ENCODE measurements around the gene TEX28. TPM values are rescaled to one million over a fixed set of nuclear protein-coding genes. Genes with fewer than 3 reads are reported as not detected.

Gene TEX28
- total and polyA plus RNA-seq, 2 donors = 0.05 TPM; not detected in 1

DNA sequence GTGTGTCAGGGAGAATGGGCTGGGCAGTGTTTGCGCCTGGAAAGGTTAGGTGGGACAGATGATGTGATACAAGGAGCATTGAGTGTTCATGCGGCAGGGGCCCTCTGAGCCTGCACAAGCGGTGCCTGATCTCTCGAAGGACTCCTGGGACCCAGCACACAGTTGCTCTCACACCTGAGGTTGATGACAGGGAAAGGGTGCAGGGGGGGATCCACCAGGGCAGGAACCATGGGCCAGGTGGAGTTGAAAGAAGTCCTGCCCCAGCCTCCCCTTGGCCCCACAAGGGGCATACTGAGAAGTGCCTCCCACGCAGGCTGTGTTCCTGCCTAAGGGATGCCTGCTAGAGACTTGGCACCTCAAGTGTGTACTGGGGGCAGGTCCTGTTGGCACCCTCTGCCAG, 33.7 kb upstream of the TEX28 start:
- peaks cover 0 to 28% of the 10 kb centered on the region in 2 donors for H3K4me1 ChIP-seq (ENCODE audit: control insufficient read depth in 2 of 2, insufficient read depth in 2 of 2, low read length in 2 of 2)
- 98% methylated on average over 5 of the region's 5 CpGs for WGBS
- no peak overlapping the region for H3K27ac ChIP-seq (ENCODE audit: low read depth in 1 of 2, low read length in 1 of 2)
- H3K27me3 ChIP-seq (ENCODE audit: control insufficient read depth in 2 of 2, insufficient read depth in 1 of 2, low read length in 1 of 2) = no peaks in the 10 kb centered on the region
- DNase-seq (ENCODE audit: low read depth in 6 of 9, low spot score in 9 of 9) = no peak
- no peaks in the 10 kb centered on the region for H3K9me3 ChIP-seq (ENCODE audit: control insufficient read depth in 2 of 2, insufficient read depth in 1 of 2, low read length in 1 of 2)
- H3K36me3 ChIP-seq (ENCODE audit: control insufficient read depth in 2 of 2, insufficient read depth in 2 of 2, low read length in 1 of 2) = no peaks in the 10 kb centered on the region
- no peak overlapping the region for H3K4me3 ChIP-seq (ENCODE audit: low read length in 2 of 2)

DNA sequence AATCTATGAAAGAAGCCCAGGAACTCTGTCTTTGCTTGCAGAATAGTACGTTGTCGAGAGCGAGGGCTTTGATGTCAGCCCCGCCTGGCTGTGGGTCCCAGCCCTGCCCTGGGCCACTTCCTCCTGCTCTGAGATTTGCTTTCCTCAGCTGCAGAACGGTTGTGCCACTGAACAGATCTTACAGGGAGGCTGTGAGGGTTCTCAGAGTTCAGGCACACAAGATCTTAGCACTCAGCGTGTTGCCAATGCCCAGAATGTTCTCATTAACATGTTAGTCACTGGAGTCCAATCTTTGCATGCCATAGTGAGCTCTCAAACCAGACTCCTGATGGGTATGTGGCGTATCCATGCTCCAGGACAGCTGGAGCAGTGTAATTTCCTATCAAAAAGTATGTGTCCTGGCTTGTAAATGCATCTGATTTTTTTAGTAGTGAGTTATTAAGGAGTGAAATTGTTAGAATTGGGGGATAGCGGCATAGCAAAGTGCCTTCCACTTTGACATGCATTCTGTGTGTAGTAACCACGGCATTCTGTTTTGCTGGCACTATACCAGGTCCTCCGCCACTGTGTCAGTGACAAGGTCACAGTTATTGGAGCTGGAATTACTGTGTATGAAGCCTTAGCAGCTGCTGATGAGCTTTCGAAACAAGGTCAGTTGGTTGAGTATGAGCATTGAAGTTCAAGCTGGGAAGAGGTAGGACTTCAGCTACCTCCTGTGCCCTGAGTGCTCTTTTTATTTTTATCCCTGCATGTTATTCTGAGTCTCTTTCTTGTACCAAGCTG, 32.3 kb upstream of the TEX28 start:
- peak in 8 of 9 donors; percentile 21 to 80 (median 46) for DNase-seq (ENCODE audit: low read depth in 6 of 9, low spot score in 9 of 9)
- no peaks in the 10 kb centered on the region for H3K36me3 ChIP-seq (ENCODE audit: control insufficient read depth in 2 of 2, insufficient read depth in 2 of 2, low read length in 1 of 2)
- peak overlapping the region; percentile 28 to 70 for H3K27ac ChIP-seq (ENCODE audit: low read depth in 1 of 2, low read length in 1 of 2)
- 43% methylated on average over 11 of the region's 11 CpGs for WGBS
- peaks cover 0 to 28% of the 10 kb centered on the region in 2 donors for H3K4me1 ChIP-seq (ENCODE audit: control insufficient read depth in 2 of 2, insufficient read depth in 2 of 2, low read length in 2 of 2)
- no peaks in the 10 kb centered on the region for H3K9me3 ChIP-seq (ENCODE audit: control insufficient read depth in 2 of 2, insufficient read depth in 1 of 2, low read length in 1 of 2)
- H3K4me3 ChIP-seq (ENCODE audit: low read length in 2 of 2) = no peak overlapping the region
- H3K27me3 ChIP-seq (ENCODE audit: control insufficient read depth in 2 of 2, insufficient read depth in 1 of 2, low read length in 1 of 2) = no peaks in the 10 kb centered on the region

- DNase-seq (ENCODE audit: low read depth in 6 of 9, low spot score in 9 of 9) = no peak
- H3K27ac ChIP-seq (ENCODE audit: low read depth in 1 of 2, low read length in 1 of 2) = no peak overlapping the region
- no peak overlapping the region for H3K4me3 ChIP-seq (ENCODE audit: low read length in 2 of 2)
- H3K4me1 ChIP-seq (ENCODE audit: control insufficient read depth in 2 of 2, insufficient read depth in 2 of 2, low read length in 2 of 2) = peaks cover 0 to 41% of the 10 kb centered on the region in 2 donors
- no peaks in the 10 kb centered on the region for H3K27me3 ChIP-seq (ENCODE audit: control insufficient read depth in 2 of 2, insufficient read depth in 1 of 2, low read length in 1 of 2)
- H3K36me3 ChIP-seq (ENCODE audit: control insufficient read depth in 2 of 2, insufficient read depth in 2 of 2, low read length in 1 of 2) = no peaks in the 10 kb centered on the region
- H3K9me3 ChIP-seq (ENCODE audit: control insufficient read depth in 2 of 2, insufficient read depth in 1 of 2, low read length in 1 of 2) = no peaks in the 10 kb centered on the region
- 92% methylated on average over 8 of the region's 8 CpGs for WGBS
Observed at GRCh38 chrX:154325541-154325940, 30.6 kb upstream of the TEX28 start.

DNA sequence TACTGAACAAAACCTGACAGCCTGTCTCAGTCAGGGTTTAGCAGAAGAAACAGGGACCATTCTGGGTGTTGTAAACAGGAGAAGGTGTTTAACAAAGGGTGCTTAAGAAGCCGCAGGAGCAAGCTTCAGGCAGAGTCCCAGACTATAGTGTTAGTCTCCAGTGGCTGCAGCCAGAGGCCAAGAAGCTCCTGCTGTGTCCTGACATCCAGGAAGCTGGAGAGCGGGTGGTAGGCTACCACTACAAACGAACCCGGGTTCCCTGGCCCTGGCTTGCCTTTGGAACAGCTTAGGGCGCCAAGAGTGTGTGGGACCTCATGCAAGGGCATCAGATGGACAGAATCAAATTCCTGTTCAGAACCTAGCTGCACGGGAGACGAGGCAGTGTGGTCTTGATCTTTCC, 28.6 kb upstream of the TEX28 start:
- WGBS = 87% methylated on average over 7 of the region's 7 CpGs
- Histone ChIP-seq H3K9me3 (ENCODE audit: control insufficient read depth in 2 of 2, insufficient read depth in 1 of 2, low read length in 1 of 2) (no peaks in the 10 kb centered on the region), H3K4me1 (ENCODE audit: control insufficient read depth in 2 of 2, insufficient read depth in 2 of 2, low read length in 2 of 2) (peaks cover 0 to 36% of the 10 kb centered on the region in 2 donors), H3K27me3 (ENCODE audit: control insufficient read depth in 2 of 2, insufficient read depth in 1 of 2, low read length in 1 of 2) (no peaks in the 10 kb centered on the region), H3K36me3 (ENCODE audit: control insufficient read depth in 2 of 2, insufficient read depth in 2 of 2, low read length in 1 of 2) (no peaks in the 10 kb centered on the region), H3K27ac (ENCODE audit: low read depth in 1 of 2, low read length in 1 of 2) (no peak overlapping the region), H3K4me3 (ENCODE audit: low read length in 2 of 2) (no peak overlapping the region)
- no peak for DNase-seq (ENCODE audit: low read depth in 6 of 9, low spot score in 9 of 9)

DNA sequence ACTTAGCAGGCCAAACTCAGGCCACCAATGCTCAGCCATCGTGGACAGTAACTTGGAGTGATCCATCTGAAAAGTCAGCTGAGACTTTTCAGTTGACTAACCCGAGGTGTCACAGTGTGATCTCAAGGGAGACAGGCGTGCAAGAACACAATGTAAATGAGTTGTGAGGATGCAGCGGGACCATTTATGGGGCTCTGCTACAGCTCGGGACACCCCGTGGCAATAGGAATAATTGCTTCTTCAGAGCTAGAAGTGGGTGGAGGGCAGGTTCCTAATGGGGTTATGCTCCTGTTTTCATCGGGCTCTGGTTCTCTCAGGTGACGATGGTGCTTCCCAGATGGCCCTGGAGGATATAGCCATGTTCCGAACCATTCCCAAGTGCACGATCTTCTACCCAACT, 28.0 kb upstream of the TEX28 start:
- no peak for DNase-seq (ENCODE audit: low read depth in 6 of 9, low spot score in 9 of 9)
- Histone ChIP-seq H3K27me3 (ENCODE audit: control insufficient read depth in 2 of 2, insufficient read depth in 1 of 2, low read length in 1 of 2) (no peaks in the 10 kb centered on the region), H3K9me3 (ENCODE audit: control insufficient read depth in 2 of 2, insufficient read depth in 1 of 2, low read length in 1 of 2) (no peaks in the 10 kb centered on the region), H3K4me1 (ENCODE audit: control insufficient read depth in 2 of 2, insufficient read depth in 2 of 2, low read length in 2 of 2) (peaks cover 0 to 32% of the 10 kb centered on the region in 2 donors), H3K36me3 (ENCODE audit: control insufficient read depth in 2 of 2, insufficient read depth in 2 of 2, low read length in 1 of 2) (no peaks in the 10 kb centered on the region), H3K4me3 (ENCODE audit: low read length in 2 of 2) (no peak overlapping the region), H3K27ac (ENCODE audit: low read depth in 1 of 2, low read length in 1 of 2) (no peak overlapping the region)
- 94% methylated on average over 10 of the region's 10 CpGs for WGBS

GRCh38 chrX:154321594-154321993, 26.7 kb upstream of the TEX28 start:
- Histone ChIP-seq H3K4me1 (ENCODE audit: control insufficient read depth in 2 of 2, insufficient read depth in 2 of 2, low read length in 2 of 2) (peaks cover 0 to 20% of the 10 kb centered on the region in 2 donors), H3K4me3 (ENCODE audit: low read length in 2 of 2) (no peak overlapping the region), H3K9me3 (ENCODE audit: control insufficient read depth in 2 of 2, insufficient read depth in 1 of 2, low read length in 1 of 2) (no peaks in the 10 kb centered on the region), H3K27me3 (ENCODE audit: control insufficient read depth in 2 of 2, insufficient read depth in 1 of 2, low read length in 1 of 2) (no peaks in the 10 kb centered on the region), H3K36me3 (ENCODE audit: control insufficient read depth in 2 of 2, insufficient read depth in 2 of 2, low read length in 1 of 2) (no peaks in the 10 kb centered on the region), H3K27ac (ENCODE audit: low read depth in 1 of 2, low read length in 1 of 2) (no peak overlapping the region)
- peak in 1 of 9 donors; percentile 34 for DNase-seq (ENCODE audit: low read depth in 6 of 9, low spot score in 9 of 9)
- WGBS = 77% methylated on average over 10 of the region's 10 CpGs

GRCh38 chrX:154321152-154321551, 26.2 kb upstream of the TEX28 start:
- no peak overlapping the region for H3K27ac ChIP-seq (ENCODE audit: low read depth in 1 of 2, low read length in 1 of 2)
- WGBS = 48% methylated on average over 7 of the region's 7 CpGs
- peak in 1 of 9 donors; percentile 17 for DNase-seq (ENCODE audit: low read depth in 6 of 9, low spot score in 9 of 9)

GRCh38 chrX:154320406-154320805, 25.5 kb upstream of the TEX28 start:
- Histone ChIP-seq H3K36me3 (ENCODE audit: control insufficient read depth in 2 of 2, insufficient read depth in 2 of 2, low read length in 1 of 2) (no peaks in the 10 kb centered on the region), H3K27me3 (ENCODE audit: control insufficient read depth in 2 of 2, insufficient read depth in 1 of 2, low read length in 1 of 2) (no peaks in the 10 kb centered on the region), H3K9me3 (ENCODE audit: control insufficient read depth in 2 of 2, insufficient read depth in 1 of 2, low read length in 1 of 2) (no peaks in the 10 kb centered on the region), H3K27ac (ENCODE audit: low read depth in 1 of 2, low read length in 1 of 2) (no peak overlapping the region), H3K4me1 (ENCODE audit: control insufficient read depth in 2 of 2, insufficient read depth in 2 of 2, low read length in 2 of 2) (peaks cover 0 to 13% of the 10 kb centered on the region in 2 donors), H3K4me3 (ENCODE audit: low read length in 2 of 2) (no peak overlapping the region)
- no peak for DNase-seq (ENCODE audit: low read depth in 6 of 9, low spot score in 9 of 9)
- WGBS = 96% methylated on average over 11 of the region's 11 CpGs

More at GRCh38 chrX:154321152-154321551, 26.2 kb upstream of the TEX28 start:
- Histone ChIP-seq H3K9me3 (ENCODE audit: control insufficient read depth in 2 of 2, insufficient read depth in 1 of 2, low read length in 1 of 2) (no peaks in the 10 kb centered on the region), H3K4me1 (ENCODE audit: control insufficient read depth in 2 of 2, insufficient read depth in 2 of 2, low read length in 2 of 2) (peaks cover 0 to 15% of the 10 kb centered on the region in 2 donors), H3K4me3 (ENCODE audit: low read length in 2 of 2) (no peak overlapping the region), H3K36me3 (ENCODE audit: control insufficient read depth in 2 of 2, insufficient read depth in 2 of 2, low read length in 1 of 2) (no peaks in the 10 kb centered on the region), H3K27me3 (ENCODE audit: control insufficient read depth in 2 of 2, insufficient read depth in 1 of 2, low read length in 1 of 2) (no peaks in the 10 kb centered on the region)

GRCh38 chrX:154317391-154317995, 22.6 kb upstream of the TEX28 start:
- Histone ChIP-seq H3K27ac (ENCODE audit: low read depth in 1 of 2, low read length in 1 of 2) (no peak overlapping the region), H3K27me3 (ENCODE audit: control insufficient read depth in 2 of 2, insufficient read depth in 1 of 2, low read length in 1 of 2) (no peaks in the 10 kb centered on the region), H3K4me3 (ENCODE audit: low read length in 2 of 2) (no peak overlapping the region), H3K4me1 (ENCODE audit: control insufficient read depth in 2 of 2, insufficient read depth in 2 of 2, low read length in 2 of 2) (peaks cover 0 to 16% of the 10 kb centered on the region in 2 donors), H3K36me3 (ENCODE audit: control insufficient read depth in 2 of 2, insufficient read depth in 2 of 2, low read length in 1 of 2) (no peaks in the 10 kb centered on the region), H3K9me3 (ENCODE audit: control insufficient read depth in 2 of 2, insufficient read depth in 1 of 2, low read length in 1 of 2) (no peaks in the 10 kb centered on the region)
- DNase-seq (ENCODE audit: low read depth in 6 of 9, low spot score in 9 of 9) = peak in 1 of 9 donors; percentile 26
- WGBS = 48% methylated on average over 7 of the region's 7 CpGs
